ENCODE results near the gene SMIM14.
"Not testable (repeated sequence)": the region's sequence is repeated elsewhere in the genome, so short reads cannot be mapped to it uniquely, and the experiment has no call there.

Gene SMIM14

DNA sequence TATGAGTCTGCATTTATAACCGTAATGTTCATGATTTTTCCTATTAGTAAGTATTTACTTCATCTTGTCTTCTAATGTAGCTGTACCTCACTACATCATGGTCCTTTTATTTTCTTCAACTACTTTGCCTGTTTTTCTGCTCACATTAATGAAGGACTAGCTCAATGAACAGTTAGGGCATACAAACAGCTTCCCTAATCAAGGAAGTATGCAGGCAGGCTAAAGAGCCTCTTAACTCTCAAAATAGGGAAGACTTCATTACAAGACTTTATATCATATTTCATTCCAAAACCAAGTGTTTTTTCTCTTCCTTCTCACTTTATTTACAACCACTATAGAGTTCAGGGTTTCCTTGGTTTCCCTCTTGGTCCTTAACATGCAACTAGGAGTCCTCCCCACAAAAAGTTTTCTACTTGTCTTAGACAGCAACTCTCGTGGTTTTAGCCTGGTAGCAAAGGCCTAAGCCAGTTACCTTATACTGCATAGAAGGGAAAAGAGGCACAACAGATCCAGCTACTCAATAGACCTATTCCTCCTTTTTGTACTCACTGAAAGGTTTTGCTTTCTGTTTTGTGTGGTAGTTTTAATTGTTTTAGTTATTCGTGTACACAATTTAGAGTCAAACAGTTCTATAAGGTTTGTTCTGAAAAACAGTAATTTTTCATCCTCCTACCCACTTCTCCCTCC, 40.8 kb downstream of the SMIM14 start:
- DNase-seq (ENCODE audit: low read depth in 1 of 2, low spot score in 1 of 2) = no peak

DNA sequence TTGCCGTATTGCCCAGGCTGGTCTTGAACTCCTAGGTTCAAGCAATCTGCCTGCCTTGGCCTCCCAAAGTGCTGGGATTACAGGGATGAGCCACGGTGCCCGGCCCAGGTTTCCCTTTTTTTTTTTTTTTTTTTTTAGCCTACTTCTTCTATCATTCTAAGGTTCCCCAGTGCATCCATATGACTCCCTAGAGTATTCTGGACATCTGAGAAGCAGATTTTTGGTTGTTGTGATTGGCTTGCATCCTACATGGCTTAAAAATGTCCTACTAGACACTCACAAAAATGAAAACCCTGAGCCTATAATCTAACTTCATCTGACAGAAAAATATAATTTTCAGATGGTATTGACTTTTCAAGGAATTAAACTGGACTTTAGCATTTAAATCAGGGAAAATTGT, 41.7 kb downstream of the SMIM14 start:
- DNase-seq (ENCODE audit: low read depth in 1 of 2, low spot score in 1 of 2) = no peak

DNA sequence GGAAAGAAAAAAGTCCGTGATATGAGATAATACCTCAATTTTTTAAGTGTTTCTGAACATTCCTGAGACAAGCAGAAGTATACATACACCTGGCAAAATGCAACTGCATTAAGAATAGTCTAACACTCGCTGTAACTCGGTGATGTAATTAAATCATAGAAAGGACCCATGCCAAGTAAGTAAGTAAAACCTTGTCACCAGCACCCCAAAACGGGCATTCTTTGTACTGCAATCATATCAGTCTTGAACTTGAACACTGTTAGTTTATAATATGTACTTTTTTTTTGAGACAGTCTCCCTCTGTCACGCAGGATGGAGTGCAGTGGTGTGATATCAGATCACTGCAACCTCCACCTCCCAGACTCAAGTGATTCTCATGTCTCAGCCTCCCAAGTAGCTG, 47.4 kb downstream of the SMIM14 start:
- no peak for DNase-seq (ENCODE audit: low read depth in 1 of 2, low spot score in 1 of 2)

DNA sequence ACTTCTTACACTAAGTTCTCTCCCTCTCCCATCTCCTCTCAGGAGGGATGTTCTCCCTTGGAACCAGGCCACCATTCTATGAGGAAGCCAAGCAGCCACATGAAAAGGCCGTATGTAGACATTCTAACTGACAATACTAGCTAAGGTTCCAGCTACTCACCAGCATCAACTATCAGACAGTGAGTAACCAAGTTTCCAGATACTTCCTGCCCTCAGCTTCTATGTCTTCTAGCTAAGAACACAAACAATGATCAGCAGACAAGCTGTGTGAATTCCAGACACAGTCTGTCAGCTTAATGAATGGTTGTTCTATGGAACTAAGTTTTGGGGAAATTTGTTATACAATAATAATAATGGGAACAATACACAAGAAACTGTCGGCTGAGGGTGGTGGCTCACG, 50.8 kb downstream of the SMIM14 start:
- DNase-seq (ENCODE audit: low read depth in 1 of 2, low spot score in 1 of 2) = no peak

DNA sequence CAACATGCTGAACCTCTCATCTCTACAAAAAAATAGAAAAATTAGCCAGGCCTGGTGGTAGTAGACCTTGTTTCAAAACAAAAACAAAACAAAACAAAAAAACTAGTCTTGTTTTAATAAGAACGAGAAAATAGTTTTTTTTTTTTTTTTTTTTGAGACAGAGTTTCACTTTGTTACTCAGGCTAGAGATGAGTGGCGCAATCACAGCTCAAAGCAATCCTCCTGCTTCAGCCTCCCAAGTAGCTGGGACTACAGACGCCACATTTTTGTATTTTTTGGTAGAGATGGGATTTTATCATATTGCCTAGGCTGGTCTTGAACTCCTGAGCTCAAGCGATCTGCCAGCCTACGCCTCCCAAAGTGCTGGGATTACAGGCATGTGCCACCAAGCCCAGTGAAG, 63.7 kb downstream of the SMIM14 start:
- no peak for DNase-seq (ENCODE audit: low read depth in 1 of 2, low spot score in 1 of 2)

DNA sequence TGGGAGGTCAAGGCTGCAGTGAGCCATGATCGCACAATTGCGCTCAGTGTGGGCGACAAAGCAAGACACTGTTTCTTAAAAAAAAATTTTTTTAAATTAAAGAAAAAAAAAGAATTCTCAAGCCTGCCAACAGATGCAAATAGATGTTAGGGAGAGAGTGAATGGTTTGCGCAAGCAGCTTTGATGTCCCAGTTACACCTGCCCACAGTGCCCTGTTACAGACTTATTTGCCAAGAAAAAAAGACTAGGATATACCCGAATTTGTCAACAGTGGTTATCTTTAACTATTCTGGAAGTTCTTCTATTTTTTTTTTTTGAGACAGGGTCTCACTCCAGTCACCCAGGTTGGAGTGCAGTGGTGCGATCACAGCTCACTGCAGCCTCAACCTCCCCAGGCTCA, 67.2 kb downstream of the SMIM14 start:
- DNase-seq (ENCODE audit: low read depth in 1 of 2, low spot score in 1 of 2) = no peak

DNA sequence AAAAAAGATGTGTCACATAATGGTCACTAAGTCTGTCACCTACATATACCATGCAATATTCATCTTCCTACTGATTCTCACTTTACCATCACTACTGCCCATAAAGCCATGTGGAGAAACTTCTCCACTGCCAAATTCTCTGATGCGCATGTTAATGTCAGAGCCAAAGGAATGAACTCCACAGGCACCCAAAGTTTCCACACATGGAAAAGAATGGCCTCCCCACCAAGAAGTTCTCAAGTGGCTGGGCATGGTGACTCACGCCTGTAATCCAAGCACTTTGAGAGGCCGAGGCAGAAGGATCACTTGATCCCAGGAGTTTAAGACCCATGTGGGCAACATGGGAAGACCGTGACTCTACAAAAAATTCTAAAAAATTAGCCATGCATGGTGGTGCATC, 67.6 kb downstream of the SMIM14 start:
- DNase-seq (ENCODE audit: low read depth in 1 of 2, low spot score in 1 of 2) = no peak

DNA sequence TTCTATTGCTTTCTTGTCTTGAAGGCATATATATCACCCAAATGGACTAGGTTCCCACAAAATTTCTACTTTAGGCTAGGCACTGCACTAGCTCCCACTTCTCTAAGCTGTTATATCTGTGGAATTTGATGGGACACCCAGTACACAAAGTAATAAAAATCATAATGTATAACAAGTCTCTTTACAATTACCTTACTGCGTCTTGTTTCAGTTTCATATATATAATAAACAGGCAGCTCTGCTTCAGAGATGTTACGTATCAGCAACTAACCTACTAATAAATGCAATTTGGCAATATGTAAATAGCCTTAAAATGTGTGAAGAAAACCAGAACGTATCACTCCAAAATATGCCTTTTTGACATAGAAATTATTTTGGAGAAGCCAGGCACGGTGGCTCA, 69.5 kb downstream of the SMIM14 start:
- DNase-seq (ENCODE audit: low read depth in 1 of 2, low spot score in 1 of 2) = no peak

DNA sequence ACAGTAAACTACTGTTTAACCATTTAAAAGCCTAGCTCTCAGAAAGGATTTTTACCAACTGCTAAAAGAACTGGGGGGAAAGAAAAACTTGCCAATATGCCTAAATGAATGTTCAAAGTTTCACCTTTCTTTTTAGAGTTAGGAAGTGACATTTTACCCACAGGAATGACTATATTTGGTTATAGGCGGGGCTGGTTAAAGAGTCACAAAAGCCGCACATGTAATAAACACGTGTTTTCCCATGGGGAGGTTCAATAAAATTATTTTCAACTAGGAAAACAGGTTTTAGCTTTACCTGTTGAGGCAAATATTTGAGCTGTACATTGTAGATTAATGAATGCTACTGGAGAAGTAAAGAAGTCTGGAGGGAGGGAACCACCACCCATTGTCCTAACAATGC, 69.9 kb downstream of the SMIM14 start:
- no peak for DNase-seq (ENCODE audit: low read depth in 1 of 2, low spot score in 1 of 2)

DNA sequence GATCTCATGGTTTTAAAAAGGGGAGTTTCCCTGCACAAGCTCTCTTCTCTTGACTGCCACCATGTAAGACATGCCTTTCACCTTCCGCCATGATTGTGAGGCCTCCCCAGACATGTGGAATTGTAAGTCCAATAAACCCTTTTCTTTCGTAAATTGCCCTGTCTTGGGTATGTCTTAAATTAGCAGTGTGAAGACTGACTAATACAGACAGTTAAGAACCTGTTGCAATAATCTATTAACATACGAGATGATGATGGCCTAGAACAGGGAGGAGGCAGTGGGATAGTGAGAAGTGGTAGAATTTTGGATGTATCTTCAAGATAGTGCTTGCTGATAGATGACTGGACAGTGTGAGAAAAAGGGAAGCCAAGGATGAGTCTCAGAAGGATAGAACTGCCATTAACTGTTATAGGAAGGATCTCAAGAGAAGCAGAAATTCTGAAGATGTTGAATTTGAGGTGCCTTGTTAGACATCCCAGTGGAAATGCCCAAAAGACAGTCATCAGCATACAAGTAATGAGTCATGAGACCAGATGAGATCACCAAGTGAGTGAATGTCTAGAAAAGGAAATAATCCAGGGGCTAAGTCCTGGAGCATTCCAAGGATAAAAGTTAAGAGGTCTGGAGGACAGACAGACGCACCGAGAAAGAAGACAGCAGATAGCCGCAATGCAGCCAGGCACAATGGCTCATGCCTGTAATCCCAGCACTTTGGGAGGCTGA, 72.6 kb downstream of the SMIM14 start:
- no peak for DNase-seq (ENCODE audit: low read depth in 1 of 2, low spot score in 1 of 2)

DNA sequence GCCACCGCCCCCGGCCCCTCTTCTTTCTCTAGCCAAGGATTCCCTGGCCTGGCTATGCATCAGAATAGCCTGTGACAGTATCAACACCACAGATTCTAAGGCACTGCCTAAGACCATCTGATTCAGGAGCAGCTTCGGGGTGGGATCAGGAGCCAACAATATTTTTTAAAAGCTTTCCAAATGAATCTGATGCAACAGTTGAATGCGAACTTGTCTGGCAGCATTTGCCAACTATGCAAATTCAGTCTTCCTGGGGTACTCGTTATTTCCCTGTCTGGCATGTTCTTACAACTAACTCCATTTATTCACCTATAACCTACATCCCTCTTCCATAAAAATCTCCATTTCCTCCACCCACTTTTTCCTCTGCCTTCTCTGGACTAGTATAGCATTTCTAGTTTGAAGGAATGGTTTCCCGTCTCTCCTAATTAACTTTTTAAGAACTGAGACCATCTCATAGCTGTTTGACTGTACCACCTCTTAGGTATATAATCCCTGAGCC, 75.3 kb downstream of the SMIM14 start:
- DNase-seq (ENCODE audit: low read depth in 1 of 2, low spot score in 1 of 2) = no peak

DNA sequence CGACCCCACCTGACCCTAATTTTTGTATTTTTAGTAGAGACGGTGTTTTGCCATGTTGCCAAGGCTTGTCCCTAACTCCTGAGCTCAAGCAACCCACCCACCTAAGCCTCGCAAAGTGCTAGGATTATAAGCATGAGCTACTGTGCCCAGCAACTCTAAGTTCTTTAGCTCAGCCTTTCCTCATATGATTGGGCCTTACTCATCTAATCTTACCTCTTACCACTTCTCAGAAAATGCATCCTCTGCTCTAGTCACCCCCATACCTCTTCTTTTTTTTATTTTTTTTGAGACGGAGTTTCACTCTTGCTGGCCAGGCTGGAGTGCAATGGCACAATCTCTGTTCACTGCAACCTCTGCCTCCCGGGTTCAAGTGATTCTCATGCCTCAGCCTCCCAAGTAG, 75.9 kb downstream of the SMIM14 start:
- no peak for DNase-seq (ENCODE audit: low read depth in 1 of 2, low spot score in 1 of 2)

DNA sequence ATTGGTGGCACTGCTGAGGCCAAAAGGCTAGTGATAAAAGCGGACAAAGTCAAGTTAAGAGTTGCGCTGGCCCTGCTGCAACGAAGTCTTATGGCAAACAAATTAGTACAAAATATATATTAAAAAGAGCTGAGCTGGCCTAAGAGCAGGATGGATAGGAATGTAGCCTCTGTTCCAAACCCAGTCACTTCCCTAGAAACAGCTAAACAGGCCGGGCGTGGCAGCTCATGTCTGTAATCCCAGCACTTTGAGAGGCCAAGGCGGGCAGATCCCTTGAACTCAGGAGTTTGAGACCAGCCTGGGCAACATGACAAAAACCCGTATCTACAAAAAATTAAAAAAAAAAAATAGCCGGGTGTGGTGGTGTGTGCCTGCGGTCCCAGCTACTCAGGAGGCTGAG, 79.0 kb downstream of the SMIM14 start:
- no peak for DNase-seq (ENCODE audit: low read depth in 1 of 2, low spot score in 1 of 2)

DNA sequence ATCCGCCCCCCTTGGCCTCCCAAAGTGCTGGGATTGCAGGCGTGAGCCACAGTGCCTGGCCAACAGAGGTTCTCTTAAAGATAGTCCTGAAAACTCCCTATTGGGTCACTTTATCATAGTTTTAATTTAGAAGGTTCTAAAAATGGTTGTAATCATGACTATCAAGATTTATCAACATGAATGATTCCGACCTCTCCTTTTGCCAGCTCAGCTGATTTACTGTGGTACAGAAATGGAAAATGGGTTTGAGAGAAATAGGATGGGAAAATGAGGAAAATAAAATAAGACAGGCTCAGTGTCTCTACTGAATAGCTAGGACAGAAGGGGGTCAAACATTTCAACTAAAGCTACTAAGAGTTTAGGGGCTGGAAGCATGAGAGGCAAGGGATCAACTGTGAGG, 83.2 kb downstream of the SMIM14 start:
- no peak for DNase-seq (ENCODE audit: low read depth in 1 of 2, low spot score in 1 of 2)

DNA sequence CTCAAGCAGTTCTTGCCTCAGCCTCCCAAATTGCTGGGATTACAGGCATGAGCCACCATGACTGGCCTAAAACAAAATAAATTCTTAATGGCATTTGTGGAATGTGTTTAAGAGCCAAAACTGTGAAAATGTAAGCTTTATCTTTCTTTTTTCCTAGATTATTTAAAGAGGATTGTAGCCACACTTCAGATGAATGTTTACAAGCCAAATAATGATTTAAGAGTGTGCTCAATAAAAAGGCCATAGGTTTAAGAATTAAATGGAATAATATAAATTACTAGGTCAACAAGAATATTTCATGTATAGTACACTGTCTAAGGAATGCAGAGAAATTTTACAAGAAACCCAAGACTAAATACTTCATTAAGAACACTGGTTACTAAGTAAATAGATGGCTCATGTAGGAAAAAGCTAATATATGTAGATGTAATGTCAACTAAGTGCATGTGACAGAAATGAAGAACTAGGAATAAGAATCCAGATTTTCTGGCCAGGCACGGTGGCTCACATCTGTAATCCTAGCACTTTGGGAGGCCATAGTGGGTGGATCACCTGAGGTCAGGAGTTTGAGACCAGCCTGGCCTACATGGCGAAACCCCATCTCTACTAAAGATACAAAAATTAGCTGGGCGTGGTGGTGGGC, 90.1 kb downstream of the SMIM14 start:
- no peak for DNase-seq (ENCODE audit: low read depth in 1 of 2, low spot score in 1 of 2)

DNA sequence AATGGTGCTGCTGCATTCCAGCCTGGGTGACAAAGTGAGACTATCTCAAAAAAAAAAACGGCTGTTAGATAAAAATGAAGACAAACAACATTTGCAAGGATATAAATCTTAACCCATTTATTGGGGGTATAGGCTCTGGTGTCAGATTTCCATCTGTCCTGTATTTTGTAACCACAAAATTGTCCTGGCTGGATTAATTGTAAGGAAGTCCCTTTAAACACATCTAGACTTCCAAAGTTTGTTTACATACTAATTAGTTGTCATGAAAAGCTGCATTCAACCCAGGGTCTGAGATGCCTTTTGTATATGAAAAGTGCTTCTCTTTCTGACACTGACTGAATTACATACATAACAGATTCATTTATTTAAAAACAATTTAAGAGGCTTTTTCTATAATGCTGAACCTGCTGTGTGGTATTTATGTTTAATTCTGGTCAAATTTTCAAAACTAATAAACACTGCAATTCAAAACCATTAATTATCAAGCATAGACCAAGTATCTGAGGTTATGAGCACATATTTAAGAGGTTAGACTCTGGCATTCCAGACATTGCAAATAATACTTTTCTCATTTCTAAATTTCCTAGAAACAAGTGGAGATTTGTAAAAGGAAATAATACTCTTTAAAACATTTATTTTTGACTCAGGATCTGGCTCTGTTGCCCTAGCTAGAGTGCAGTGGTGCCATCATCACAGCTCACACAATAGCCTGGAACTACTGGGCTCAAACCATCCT, 93.9 kb downstream of the SMIM14 start:
- no peak for DNase-seq (ENCODE audit: low read depth in 1 of 2, low spot score in 1 of 2)

DNA sequence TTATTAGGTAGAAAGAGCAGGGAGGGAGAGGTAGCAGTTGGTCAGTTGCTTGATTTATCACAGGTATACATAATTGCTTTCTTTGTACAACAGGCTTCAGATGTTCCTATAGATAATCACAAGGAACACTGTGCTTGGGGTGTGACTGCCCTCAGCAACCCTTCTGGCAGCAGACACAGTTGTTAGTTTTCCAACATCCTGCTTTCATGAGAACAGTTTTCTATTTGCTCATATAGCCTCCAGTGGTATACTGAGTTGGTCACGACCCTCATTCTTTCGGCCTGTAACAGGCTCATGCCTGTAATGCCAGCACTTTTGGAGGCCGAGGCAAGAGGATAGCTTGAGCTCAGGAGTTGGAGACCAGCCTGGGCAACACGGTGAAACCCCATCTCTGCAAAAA, 94.6 kb downstream of the SMIM14 start:
- DNase-seq (ENCODE audit: low read depth in 1 of 2, low spot score in 1 of 2) = not testable (repeated sequence)

DNA sequence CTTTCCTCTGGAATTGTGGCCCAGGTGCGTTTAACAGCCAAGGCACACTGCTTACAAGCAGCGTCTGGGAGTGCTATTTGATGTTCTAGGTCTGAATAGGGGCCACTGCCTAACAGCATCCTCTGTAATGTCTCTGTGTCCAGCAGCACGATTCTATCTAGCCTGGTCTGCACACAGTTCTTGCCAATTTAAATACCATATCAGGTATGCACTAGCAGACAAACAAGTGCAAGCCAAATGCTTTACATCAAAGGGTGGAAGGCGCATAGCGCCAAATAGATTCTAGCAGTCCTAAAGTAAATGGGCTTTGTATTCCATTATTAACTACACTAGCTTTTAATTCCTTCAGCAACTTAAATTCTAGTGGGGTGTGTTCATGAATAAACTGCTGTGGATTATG, 95.6 kb downstream of the SMIM14 start:
- DNase-seq (ENCODE audit: low read depth in 1 of 2, low spot score in 1 of 2) = no peak

DNA sequence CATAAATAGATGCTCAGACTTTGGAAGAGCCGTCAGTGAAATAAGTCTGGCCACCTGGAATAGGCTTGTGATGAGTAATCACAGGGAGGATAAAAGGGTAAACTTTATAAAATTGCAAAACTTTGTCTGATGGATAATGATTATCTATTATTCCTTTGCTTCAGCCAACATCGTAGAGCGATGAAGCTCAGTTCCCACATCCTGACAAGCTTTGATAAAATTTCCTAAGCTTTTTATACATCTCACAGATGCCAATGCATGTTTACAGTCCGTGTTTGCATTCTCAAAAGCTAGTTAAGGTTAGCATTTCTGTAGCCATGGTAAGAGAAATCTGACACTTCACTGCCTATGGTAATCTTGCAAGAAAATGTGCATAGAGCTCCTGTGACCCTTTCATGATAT, 96.1 kb downstream of the SMIM14 start:
- DNase-seq (ENCODE audit: low read depth in 1 of 2, low spot score in 1 of 2) = no peak

DNA sequence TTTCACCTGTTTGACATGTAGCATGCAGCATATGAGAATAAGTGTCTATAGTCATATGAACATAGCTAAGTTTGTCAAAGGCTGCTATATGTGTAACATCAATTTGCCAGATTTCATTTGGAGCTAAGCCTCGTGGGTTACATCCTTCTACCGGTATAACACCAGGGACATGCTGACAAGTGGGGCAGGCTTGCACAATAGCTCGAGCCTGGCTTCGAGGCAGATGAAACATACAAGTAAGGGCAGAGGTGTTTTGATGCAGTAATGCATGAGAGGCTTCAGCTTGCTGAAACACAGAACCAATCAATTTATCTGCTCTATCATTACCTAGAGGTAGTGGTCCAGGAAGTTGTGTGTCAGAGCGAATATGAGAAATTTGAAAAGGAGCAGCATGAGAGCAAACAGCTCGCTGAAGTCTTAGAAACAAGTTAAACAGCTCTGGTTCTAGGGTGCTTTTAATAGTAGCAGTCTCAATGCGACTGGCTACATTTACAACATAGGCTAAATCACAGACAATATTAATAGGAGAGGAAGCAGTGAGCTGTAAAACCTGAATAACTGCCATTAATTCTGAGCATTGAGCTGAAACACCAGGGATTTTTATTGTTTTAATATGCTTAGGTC, 96.6 kb downstream of the SMIM14 start:
- no peak for DNase-seq (ENCODE audit: low read depth in 1 of 2, low spot score in 1 of 2)

DNA sequence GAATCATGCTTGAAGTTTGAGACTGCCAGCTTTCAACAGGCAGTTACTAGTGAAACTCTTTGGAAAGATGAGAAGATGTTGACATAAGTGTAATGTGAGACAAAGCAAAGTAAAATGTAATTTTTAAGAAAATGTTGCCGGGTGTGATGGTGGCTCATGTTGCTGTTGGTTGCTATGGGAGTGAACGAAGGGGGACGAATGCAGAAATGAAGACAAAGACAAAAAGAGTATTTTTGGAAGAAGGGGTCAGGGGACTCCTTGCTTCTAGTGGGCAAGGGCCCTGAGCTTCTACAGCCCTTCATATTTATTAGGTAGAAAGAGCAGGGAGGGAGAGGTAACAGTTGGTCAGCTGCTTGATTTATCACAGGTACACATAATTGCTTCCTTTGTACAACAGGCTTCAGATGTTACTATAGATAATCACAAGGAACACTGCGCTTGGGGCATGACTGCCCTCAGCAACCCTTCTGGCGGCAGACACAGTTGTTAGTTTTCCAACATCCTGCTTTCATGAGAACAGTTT, 99.5 kb downstream of the SMIM14 start:
- DNase-seq (ENCODE audit: low read depth in 1 of 2, low spot score in 1 of 2) = no peak

Data from activated CD4-positive, alpha-beta T cell treated with anti-CD3 and anti-CD28 coated beads, Interleukin-2, amount 50 U/mL, for 24 hours (primary cell).